ENCODE results near the gene ZNF536. TPM values are rescaled to one million over a fixed set of nuclear protein-coding genes. Genes with fewer than 3 reads are reported as not detected.

Gene ZNF536
- total and polyA plus RNA-seq, 9 of the 15 experiments (the other 6 are each of a cell fraction or from before 2014, with no cell fraction given), result not detected

- no peaks in the 10 kb centered on the region for H3K4me1 ChIP-seq (replicated peaks in 1 of 2; ENCODE audit: control insufficient read depth in 2 of 2, insufficient read depth in 2 of 2, low read length in 2 of 2)
- WGBS (ENCODE audit: insufficient coverage, low coverage, missing lambda C conversion rate), result under 1% methylated on average over 6 of the region's 6 CpGs
- H3K9me1 ChIP-seq (ENCODE audit: control insufficient read depth, insufficient read depth, low read length), result no peaks in the 10 kb centered on the region
- H3K27ac ChIP-seq (ENCODE audit: extremely low read depth, low read depth, low read length), result no peak overlapping the region
- ChIA-PET CTCF (ENCODE audit: low intra/inter-chr PET ratio) (no interaction called here), POLR2A (interaction anchor here (0.8 kb wide), 1 partner anchor 29 kb away, joined by 3 read pairs; no protein-coding TSS in a partner anchor)
- no peak overlapping the region for H3K9ac ChIP-seq (ENCODE audit: insufficient read depth in 1 of 2, low read depth in 2 of 2, low read length in 2 of 2)
- H3K36me3 ChIP-seq (ENCODE audit: control insufficient read depth, insufficient read depth, low read length), result no peaks in the 10 kb centered on the region
- no peaks in the 10 kb centered on the region for H3K79me2 ChIP-seq (ENCODE audit: control insufficient read depth, insufficient read depth, low read length)
- no TSS peak for BruUV-seq (replicated peaks)
- H3K4me3 ChIP-seq, result no peak overlapping the region
- DNase-seq (ENCODE audit: extremely low read depth in 1 of 4, low spot score in 3 of 4) (no peak), ATAC-seq (no peak), FAIRE-seq (no peak)
- intact Hi-C loops (cut with micrococcal nuclease) (no loop called here), in situ Hi-C loops (cut with MboI) (no loop called here)
- no peaks in the 10 kb centered on the region; a peak in 1 of 5 replicates for H3K27me3 ChIP-seq (ENCODE audit: control insufficient read depth in 2 of 2, insufficient read depth in 2 of 2, low read length in 2 of 2)
- H3K9me3 ChIP-seq (replicated peaks; ENCODE audit: control insufficient read depth, insufficient read depth, low read depth, low read length), result no peaks in the 10 kb centered on the region
- H3K4me2 ChIP-seq (ENCODE audit: insufficient read depth, low read length), result no peak overlapping the region
- H2AFZ ChIP-seq (ENCODE audit: low read depth, low read length), result no peak overlapping the region
- TF ChIP-seq, protein P1, sequence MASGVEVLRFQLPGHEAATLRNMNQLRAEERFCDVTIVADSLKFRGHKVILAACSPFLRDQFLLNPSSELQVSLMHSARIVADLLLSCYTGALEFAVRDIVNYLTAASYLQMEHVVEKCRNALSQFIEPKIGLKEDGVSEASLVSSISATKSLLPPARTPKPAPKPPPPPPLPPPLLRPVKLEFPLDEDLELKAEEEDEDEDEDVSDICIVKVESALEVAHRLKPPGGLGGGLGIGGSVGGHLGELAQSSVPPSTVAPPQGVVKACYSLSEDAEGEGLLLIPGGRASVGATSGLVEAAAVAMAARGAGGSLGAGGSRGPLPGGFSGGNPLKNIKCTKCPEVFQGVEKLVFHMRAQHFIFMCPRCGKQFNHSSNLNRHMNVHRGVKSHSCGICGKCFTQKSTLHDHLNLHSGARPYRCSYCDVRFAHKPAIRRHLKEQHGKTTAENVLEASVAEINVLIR (CRISPR knock-in tag; IDR thresholded peaks at IDR 0.05), result no peak
- peak; percentile 40 for TF ChIP-seq ZNF146 (CRISPR knock-in tag; IDR thresholded peaks at IDR 0.05; ENCODE audit: unreplicated experiment)
- H4K20me1 ChIP-seq (replicated peaks; ENCODE audit: control insufficient read depth, insufficient read depth, low read length), result no peaks in the 10 kb centered on the region
Observed at GRCh38 chr19:30481823-30482222, 109.6 kb downstream of the ZNF536 start.

DNA sequence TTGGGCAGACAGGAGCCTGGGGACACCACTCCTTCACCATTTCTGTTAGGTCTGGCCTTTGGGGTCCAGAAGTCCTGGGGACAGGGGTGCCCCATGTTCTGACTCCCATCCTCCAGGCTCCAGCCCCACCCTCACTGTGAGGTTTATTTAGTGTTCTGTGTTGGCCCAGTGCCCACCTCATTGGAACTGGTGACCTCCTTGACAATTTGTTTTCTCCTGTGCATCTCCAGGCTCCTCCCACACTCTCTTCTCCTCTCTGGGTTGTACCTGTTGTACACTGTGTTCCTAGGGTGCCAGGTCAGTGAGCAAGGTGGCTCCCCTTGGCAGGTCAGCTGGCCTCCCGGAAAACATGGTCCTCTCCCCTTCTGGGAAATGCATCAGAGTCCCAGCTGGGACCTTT, 110.8 kb downstream of the ZNF536 start:
- Histone ChIP-seq H3K36me3 (ENCODE audit: control insufficient read depth, insufficient read depth, low read length) (no peaks in the 10 kb centered on the region), H3K9ac (ENCODE audit: insufficient read depth in 1 of 2, low read depth in 2 of 2, low read length in 2 of 2) (no peak overlapping the region), H3K4me1 (replicated peaks in 1 of 2; ENCODE audit: control insufficient read depth in 2 of 2, insufficient read depth in 2 of 2, low read length in 2 of 2) (no peaks in the 10 kb centered on the region), H3K4me3 (no peak overlapping the region), H3K27ac (ENCODE audit: extremely low read depth, low read depth, low read length) (no peak overlapping the region), H3K79me2 (ENCODE audit: control insufficient read depth, insufficient read depth, low read length) (no peaks in the 10 kb centered on the region), H3K4me2 (ENCODE audit: insufficient read depth, low read length) (no peak overlapping the region), H3K27me3 (ENCODE audit: control insufficient read depth in 2 of 2, insufficient read depth in 2 of 2, low read length in 2 of 2) (no peaks in the 10 kb centered on the region; a peak in 1 of 5 replicates), H3K9me3 (replicated peaks; ENCODE audit: control insufficient read depth, insufficient read depth, low read depth, low read length) (no peaks in the 10 kb centered on the region), H4K20me1 (replicated peaks; ENCODE audit: control insufficient read depth, insufficient read depth, low read length) (no peaks in the 10 kb centered on the region), H3K9me1 (ENCODE audit: control insufficient read depth, insufficient read depth, low read length) (no peaks in the 10 kb centered on the region), H2AFZ (ENCODE audit: low read depth, low read length) (no peak overlapping the region)
- ChIA-PET POLR2A (no interaction called here), CTCF (ENCODE audit: low intra/inter-chr PET ratio) (no interaction called here)
- BruUV-seq (replicated peaks), result no TSS peak
- DNase-seq (ENCODE audit: extremely low read depth in 1 of 4, low spot score in 3 of 4) (no peak), ATAC-seq (no peak), FAIRE-seq (no peak)
- 0% methylated on average over 1 of the region's 1 CpG for WGBS (ENCODE audit: insufficient coverage, low coverage, missing lambda C conversion rate)
- intact Hi-C loops (cut with micrococcal nuclease), result no loop called here
- in situ Hi-C loops (cut with MboI), result no loop called here
- TF ChIP-seq, protein P2, sequence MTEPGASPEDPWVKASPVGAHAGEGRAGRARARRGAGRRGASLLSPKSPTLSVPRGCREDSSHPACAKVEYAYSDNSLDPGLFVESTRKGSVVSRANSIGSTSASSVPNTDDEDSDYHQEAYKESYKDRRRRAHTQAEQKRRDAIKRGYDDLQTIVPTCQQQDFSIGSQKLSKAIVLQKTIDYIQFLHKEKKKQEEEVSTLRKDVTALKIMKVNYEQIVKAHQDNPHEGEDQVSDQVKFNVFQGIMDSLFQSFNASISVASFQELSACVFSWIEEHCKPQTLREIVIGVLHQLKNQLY (CRISPR knock-in tag; conservative IDR thresholded peaks at IDR 0.05), result no peak
- no peak for TF ChIP-seq EP300 (IDR thresholded peaks at IDR 0.05; ENCODE audit: low read length)
- no peak for TF ChIP-seq ZNF586 (CRISPR knock-in tag; conservative IDR thresholded peaks at IDR 0.05)
- TF ChIP-seq U2AF2 (optimal IDR thresholded peaks at IDR 0.05; ENCODE audit: low read depth, low read length), result no peak
- no peak for TF ChIP-seq ZNF146 (CRISPR knock-in tag; IDR thresholded peaks at IDR 0.05; ENCODE audit: unreplicated experiment)
- TF ChIP-seq YY1 (IDR thresholded peaks at IDR 0.05; ENCODE audit: borderline replicate concordance in 1 of 3, control insufficient read depth in 1 of 3, extremely low read depth in 1 of 3, insufficient read depth in 3 of 3, insufficient read length in 1 of 3, insufficient replicate concordance in 2 of 3, low read depth in 1 of 3, low read length in 2 of 3), result no peak
- no peak for TF ChIP-seq HDAC1 (IDR thresholded peaks at IDR 0.05)
